8988T (cell line): ENCODE data around the gene SOX30.
"Not testable (repeated sequence)": the region's sequence is repeated elsewhere in the genome, so short reads cannot be mapped to it uniquely, and the experiment has no call there.

Experiments
- DNase-seq: peaks from one replicate; pipeline ENCODE4 v3.0.0; 2011

Gene SOX30

DNA sequence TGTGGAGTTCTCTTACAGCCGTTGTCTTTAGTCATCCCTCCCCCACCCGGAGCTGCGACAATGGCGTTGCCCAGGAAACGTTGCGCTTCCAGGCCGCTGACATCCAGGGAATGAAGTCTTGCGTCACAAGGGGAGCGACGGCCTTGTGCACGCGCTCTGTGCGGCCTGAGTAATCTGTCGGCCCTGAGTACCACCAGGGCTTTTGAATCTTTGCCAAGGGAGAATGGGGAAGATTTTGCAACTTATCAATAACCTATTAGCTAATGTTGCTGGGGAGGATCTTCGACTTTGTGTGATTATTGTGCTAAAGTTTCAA lies at the start of gene SOX30:
Gene SOX30, minus strand, starts transcription at position 62 of the 316 bp plus-strand sequence. CDS start 360 bp downstream, outside the sequence.
- no peak for DNase-seq

DNA sequence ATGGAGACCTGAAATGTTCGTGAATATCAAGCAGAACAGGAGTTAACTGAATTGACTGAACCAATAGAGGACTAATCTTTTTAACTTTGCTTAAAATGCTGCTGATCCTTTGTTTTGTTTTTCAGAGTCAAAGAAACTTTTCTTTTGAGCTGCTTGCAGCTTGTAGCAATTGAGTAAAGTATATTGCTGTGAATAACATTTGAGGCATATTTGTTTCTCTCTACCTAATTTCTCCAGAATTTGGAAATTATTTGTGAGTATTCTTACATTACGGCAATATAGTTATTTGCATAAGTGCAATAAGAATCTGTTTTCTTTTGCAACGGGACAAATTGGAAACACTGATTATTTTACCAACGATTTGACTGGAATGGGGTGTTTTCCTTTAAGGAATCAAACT lies 46.4 kb upstream of the SOX30 start:
- DNase-seq = not testable (repeated sequence)

DNA sequence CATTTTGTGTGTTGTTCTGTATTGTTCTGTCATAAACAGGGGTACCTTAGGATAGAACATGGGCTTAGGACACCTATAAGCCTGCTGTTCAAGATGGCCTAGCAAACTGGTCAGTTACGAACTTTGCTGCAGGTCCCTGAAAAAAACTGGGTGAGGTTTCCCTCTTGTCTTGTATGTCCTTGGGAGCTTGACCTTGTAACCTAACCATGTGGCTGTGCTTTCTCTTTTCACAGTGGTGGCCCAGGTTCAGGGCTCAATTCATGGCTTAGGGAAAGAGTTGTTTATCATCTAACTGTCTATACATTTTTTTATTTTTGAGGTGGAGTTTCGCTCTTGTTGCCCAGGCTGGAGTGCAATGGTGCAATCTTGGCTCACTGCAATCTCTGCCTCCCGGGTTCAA lies 43.9 kb upstream of the SOX30 start:
- DNase-seq = not testable (repeated sequence)

DNA sequence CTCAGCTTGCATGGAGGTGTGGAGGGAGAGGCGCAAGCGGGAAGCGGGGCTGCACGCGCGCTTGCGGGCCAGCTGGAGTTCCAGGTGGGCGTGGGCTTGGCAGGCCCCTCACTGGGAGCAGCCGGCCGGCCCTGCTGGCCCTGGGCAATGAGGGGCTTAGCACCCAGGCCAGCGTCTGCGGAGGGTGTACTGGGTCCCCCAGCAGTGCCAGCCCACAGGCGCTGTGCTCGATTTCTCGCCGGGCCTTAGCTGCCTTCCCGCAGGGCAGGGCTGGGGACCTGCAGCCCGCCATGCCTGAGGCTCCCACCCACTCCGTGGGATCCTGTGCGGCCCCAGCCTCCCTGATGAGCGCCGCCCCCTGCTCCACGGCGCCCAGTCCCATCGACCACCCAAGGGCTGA lies 41.6 kb upstream of the SOX30 start:
- not testable (repeated sequence) for DNase-seq

DNA sequence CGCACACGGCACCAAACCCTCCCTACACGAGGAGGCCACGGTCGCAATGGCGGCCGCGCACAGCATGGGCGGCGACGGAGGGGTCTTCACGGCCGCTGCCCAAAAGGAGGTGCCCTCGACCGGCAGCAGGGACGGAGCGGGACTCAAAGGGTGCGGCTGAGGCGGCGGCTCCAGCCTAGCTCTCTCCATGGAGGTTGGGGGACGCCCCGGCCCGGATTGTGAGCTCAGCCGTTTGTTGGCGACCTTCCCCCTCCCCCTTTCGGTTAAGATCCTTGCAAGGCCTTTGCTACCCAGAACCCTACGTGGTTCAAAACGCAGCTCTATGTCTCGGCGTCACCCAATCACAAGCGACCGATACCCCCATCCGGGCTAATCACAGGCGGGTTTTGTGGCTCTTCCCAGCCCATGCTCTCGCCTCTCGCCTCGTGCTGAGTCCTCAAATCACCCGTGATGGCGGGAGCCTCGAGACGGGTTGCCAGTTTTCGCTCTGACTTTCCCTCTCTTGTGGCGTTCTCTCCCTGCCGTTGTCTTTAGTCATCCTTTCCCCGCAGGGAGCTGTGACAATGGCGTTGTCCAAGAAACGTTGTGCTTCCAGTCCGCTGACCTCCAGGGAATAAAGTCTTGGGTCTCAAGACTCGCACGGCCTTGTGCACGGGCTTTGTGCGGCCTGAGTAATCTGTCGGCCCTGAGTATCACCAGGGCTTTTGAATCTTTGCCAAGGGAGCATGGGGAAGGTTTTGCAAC lies 38.6 kb upstream of the SOX30 start:
- no peak for DNase-seq

DNA sequence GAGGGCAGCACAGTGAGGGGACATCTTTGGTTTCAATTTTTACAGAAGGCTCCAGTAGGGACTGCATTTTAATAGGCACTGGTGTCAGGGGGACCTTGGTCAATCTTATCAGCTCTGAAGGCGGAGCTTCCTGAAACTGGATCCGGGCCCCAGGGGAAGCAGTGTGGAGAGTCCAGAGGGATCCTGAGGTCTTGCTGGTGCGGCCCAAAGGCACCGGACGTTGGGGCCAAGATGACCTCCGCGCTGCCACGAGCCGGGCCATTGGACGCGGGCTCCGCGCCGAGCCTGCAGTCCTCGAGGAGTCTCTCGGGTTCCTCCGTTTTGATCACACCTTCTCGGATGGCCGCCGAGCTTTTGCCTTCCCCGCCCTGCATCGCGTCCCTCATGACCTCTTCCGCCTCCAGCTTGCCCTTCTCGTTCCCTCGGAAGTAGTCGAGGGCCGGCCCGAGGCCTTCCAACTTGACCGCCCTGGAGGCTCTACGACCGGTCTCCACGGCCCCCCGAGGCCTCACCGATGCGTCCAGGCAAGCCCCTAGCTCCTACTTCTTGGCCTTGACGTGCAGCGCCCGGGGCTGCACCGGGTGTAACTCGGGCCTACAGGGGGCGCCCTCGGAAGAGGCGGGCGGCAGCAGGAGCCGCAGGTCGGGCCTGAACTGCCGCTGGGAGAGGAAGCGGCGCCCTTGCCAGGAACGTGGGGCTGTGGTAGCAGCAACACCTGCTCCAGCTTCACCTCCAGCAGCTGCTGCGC lies 37.9 kb upstream of the SOX30 start:
- no peak for DNase-seq

DNA sequence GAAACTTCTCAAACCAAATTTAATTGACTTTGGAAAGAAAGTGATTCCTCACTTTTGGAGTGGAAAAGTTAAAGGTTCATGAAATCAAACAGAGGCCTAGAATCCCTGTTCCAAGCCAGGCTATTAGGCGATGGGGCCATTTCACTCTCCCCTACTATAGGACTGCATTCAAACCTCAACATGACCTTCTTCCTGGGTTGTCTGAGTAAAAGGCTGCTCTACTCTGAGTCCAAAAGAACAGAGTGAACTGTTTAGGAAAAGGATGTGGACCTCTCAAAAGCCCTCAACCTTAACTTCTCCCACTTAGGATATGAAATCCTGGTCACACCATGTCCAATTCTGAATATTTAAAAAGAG lies 34.9 kb upstream of the SOX30 start:
- DNase-seq = no peak

DNA sequence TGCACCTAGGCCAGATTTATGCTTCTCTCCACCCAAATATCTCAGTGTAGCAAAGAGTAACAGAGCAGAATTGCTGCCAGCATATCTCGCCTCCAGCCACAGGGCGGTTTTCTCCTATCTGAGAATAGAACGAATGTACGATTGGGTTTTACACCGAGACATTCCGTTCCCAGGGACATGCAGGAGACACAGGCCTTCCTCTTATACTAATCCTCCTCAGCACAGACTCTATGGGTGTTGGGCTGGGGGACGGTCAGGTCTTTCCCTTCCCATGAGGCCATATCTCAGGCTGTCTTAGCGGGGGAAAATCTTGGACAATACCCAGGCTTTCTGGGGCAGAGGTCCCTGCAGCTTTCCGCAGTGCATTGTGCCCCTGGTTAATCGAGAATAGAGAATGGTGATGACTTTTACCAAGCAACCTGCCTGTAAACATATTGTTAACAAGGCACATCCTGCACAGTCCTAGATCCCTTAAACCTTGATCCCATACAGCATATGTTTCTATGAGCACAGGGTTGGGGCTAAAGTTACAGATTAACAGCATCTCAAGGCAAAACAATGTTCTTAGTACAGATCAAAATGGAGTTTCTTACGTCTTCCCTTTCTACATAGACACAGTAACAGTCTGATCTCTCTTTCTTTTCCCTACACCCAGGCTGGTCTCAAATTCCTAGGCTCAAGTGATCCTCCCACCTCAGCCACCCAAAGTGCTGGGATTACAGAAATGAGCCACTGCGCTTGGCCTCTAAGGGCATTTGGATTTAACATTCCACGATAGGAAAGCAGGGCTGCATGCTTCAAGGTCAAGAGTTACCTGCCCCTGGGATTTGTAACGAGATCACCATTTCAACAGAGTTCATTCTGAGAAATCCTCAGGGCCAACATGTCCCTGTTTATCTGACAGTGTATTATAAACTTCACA lies 34.3 kb upstream of the SOX30 start:
- DNase-seq = not testable (repeated sequence)

DNA sequence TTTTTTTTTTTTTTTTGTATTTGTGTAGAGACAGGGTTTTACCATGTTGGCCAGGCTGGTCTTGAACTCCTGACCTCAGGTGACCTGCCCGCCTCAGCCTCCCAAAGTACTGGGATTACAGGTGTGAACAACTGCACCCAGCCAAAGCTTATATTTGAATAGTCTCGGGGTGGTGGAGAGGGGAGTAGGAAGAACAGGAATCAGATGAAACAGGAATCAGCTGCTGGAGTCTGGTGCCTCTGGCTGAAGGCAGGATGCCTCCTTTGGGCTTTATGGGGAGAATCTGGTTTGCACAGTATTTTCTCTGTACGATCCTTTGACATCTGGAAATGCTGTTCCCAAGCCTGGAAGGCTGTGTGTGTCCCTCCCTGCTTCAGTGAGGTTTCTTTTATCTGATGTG lies 30.0 kb upstream of the SOX30 start:
- no peak for DNase-seq

DNA sequence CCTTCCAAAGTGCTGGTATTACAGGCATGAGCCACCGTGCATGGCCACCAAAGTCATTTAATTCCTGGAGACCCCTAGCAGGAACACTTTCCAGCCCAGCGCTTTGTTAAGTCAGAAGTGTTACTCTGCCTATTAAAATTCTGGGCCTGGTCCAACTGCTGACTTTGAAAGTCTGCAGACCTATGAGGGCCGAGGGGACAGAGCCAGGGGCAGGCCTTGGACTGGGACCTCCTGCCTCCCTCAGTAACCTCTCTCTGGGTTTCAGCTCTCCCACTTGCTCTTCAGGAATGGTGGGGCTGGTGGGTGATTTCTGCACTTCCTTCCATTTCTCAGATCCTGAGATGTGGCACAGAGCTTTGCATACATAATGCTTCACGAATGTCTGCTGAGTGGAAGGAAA lies 28.8 kb upstream of the SOX30 start:
- DNase-seq = no peak

DNA sequence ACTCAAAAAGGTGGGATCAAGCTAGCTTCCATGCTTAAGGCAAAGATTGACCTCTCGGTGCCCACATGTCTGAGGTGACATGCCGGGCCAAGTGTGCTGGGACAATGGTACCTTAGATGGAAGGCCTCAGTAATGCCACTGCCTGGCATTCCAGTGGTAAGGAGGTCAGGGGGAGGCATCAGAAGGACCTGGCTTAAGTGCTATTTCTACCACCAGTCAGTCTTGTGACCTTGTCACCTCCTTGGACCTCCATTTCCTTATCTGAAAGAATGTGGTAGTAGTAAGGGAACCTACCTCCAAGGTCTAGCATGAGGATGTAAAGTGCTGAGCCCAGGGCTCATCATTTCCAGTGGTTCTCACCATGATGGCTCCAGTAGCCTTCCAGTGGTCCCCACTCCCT lies 28.0 kb upstream of the SOX30 start:
- no peak for DNase-seq

DNA sequence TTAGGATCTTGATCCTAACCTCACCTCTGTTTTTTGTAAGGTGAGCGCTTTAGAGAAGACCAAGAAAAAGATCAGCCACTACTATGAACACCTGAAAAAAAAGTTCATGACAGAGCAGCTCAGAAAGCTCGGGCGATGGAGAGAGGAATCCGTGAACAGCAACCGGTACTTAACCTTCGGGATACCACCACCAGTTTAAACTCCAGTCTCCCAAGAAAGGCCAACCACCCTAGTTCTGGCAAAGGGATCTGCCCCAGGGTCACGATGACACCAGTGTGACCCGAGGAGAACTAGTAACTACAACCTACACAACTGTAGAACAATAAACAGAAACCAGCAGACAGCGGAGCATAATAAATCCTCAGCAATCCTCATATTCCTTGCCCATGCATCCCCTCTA lies 27.6 kb upstream of the SOX30 start:
- no peak for DNase-seq

DNA sequence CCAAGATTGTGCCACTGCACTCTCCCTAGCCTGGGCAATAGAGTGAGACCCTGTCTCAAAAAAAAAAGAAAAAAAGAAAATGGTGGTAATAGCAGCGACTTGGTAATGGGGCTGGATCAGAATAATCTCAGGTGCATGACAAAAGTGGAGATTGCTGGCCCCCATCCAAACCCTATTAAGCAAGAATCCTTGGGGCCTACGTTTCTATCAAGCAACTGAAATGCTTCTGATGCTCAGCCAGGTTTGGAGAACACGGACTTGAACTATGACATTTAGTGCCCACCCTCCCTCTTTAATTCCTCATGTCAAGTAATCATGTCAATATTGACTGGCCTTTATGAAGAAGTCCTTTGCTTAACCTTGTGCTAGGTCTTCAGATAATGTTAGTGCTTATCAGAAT lies 25.7 kb upstream of the SOX30 start:
- no peak for DNase-seq

DNA sequence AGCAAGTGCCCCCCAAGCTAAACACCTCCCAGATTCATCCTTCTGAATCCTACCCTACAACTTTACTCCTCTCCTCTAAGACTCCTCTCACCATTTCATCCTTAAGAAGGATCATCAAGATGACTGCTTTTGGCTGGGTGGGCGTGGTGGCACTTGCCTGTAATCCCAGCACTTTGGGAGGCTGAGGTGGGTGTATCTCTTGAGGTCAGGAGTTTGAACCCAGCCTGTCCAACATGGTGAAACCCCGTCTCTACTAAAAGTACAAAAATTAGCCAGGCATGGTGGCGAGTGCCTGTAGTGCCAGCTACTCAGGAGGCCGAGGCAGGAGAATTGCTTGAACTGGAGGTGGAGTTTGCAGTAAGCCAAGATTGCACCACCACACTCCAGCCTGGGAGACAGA lies 22.1 kb upstream of the SOX30 start:
- not testable (repeated sequence) for DNase-seq

DNA sequence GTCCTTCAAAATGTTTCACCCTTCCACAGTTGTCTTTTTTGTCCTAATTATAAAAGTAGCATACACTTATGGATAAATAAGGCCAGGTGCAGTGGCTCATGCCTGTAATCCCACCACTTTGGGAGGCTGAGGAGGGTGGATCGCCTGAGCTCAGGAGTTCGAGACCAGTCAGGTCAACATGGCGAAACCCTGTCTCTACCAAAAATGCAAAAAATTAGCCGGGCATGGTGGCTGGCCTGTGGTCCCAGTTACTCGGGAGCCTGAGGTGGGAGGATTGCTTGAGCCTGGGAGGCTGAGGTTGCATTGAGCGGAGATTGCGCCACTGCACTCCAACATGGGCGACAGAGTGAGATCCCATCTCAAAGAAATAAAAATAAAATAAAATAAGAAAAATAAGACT lies 20.7 kb upstream of the SOX30 start:
- no peak for DNase-seq

DNA sequence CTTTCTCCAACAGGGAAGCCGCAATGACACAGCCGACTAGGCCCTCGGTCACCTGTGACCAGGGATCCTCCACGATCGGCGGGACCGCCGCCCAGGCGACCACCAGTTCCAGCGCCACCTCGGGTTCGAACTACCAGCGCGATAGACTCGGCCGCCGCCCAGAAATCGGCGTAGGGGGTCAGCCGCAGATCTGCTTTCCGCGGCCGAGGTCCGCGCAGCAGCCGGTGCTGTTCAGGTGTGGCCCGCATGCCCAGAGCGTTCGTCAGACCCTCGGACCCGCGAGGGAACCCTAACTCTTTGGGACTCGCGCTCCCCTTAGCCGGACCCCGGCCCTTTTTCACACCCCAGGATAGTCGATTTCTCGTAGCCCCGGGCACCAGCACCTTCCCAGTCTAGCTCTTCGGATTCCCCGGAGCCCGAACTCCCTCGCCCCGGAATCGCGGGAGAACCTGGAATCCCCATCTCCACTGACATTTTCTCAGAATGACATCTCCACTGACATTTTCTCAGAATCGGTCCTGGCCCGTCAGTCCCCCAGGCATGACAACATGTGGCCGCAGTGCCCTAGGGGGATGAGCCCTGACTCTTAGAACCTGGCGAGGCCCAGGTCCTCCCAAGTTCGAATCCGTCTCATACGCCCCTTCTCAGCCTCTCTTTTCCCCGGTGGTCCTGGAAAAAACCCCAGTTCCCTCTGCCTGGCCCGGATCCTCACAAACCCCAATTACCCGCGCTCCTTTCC lies 19.5 kb upstream of the SOX30 start:
- DNase-seq = no peak

DNA sequence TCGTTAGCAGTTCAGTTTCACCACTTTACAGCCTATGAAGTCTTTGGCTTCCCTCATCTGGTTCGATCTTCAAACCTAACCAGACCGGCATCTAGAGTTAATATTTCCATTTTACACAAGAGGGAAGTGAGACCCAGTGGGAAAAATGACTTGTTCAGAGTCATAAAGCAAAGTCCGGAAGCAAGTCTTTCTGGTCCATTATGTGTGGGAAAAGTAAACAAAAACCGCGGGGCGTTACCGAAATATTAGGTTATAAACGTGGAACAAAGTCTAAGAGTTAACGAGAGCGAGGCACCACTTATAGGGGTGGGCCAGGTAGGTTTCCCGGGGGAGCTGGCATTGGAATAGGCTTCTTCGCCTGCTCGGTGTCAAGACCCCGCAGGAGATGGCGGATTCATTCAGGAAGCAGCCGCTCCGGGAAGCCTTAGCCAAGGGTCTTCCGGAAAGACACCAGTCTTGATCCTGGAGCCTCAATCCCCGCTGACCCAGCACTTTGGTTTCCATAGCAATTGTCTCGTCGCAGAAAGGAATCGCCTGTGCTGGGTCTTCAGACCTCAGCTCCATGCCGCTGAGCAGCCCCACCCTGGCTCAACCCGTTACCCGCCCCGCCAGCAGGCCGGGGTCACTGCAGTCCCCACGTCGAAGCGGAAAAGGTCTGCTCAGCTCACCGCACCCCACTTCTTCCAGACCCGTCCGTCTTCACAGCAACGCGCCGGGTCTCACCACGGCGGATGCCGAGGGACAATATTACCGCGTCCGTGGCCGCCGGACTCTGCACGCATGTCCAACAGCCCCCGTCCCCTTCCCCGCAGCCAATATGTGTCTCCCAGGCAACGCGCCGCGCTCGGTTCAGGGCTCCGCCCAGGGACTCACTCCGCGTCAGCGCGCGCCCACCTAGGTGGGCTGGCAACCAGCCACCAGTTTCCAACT lies 18.7 kb upstream of the SOX30 start, which contains the start of gene C5orf52:
Gene C5orf52, plus strand, starts transcription at position 872 of the 930 bp plus-strand sequence. CDS start 82 bp downstream, outside the sequence.
- DNase-seq = no peak

DNA sequence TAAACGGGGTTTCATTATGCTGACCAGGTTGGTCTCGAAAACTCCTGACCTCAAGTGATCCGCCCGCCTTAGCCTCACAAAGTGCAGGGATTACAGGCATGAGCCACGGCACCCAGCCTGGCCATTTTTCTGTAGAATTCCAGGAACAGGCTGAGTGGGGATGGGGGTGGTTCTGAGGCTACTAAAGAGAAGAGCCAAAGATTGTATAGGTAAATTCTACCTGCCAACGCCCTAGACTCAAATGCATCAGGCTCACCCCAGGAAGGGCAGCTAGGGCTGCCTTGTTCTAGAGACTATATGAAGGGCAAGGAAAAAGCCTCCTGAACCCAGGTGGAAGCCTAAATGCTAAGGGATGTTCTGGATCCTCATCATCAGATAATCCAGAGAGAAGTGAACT lies 17.5 kb upstream of the SOX30 start:
- no peak for DNase-seq

DNA sequence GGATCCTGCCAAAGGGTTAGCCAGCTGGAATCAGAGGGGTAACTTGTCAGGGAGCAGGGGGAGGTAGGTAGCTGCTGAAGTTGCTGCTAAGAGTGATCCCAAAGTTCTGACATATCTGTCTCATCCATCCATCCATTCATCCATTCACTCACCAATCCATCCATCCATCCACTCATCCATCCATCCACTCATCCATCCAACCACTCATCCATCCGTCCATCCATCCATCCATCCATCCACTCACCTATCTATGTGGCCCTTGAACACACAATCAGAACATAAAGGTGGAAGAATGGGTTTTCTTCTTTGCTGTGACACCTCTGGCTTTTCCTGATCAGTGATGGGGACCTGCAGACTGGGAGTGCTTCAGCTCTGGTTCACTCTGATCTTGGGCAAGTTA lies 16.1 kb upstream of the SOX30 start:
- DNase-seq = no peak

DNA sequence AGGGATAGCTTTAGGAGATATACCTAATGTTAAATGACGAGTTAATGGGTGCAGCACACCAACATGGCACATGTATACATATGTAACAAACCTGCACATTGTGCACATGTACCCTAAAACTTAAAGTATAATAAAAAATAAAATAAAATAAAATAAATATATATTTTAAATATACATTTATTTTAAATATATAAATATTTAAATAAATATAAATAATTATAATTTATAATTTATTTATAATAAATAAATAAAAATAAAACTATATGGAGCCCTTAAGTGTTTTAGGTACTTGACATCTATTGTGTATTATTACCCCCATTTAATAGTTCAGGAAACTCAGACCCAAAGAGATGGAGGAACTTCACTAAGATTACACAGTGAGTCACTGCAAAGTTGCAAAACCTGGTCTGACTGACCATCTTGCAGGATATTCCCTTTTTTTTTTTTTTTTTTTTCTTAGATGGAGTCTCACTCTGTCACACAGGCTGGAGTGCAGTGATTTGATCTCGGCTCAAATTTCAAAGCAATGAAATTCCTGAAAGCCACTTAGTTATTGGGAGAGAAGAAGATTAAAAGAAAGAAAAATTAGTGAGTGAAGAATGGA lies 13.3 kb upstream of the SOX30 start:
- DNase-seq = no peak
